MM.1S (cell line): ENCODE data around the gene STAT3.

Source experiments
- EZH2 ChIP-seq: fragments of 300-600 bp; sonication (generic); optimal IDR thresholded peaks from 2 replicates; pipeline ENCODE3; 2017; ENCODE audit warnings: low read depth, mild to moderate bottlenecking, antibody characterized with exemption, low read length, mixed read lengths
- TF ChIP-seq, protein P1 (sequence below): fragments of 300-600 bp; sonication (generic); IDR thresholded peaks from 2 replicates; pipeline ENCODE4 v1.5.1; 2016; ENCODE audit warnings: antibody characterized with exemption, low read length, mixed read lengths

DNA sequence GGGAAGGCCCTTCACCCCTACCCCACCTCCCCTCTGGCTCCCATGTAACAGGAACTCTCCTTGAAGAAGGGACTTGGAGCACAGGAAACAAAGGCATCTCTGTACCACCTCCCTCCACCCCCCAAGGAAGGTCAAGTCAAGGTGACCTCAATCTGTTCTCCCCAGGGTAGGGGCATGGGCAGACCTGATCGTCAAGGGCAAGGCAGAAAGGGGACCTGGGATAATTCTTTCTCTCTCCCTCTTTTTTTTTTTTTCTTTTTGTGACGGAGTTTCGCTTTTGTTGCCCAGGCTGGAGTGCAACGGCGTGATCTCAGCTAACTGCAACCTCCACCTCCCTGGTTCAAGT is 104.2 kb downstream of the STAT3 start:
- no peak for TF ChIP-seq EZH2
- TF ChIP-seq, protein P1, sequence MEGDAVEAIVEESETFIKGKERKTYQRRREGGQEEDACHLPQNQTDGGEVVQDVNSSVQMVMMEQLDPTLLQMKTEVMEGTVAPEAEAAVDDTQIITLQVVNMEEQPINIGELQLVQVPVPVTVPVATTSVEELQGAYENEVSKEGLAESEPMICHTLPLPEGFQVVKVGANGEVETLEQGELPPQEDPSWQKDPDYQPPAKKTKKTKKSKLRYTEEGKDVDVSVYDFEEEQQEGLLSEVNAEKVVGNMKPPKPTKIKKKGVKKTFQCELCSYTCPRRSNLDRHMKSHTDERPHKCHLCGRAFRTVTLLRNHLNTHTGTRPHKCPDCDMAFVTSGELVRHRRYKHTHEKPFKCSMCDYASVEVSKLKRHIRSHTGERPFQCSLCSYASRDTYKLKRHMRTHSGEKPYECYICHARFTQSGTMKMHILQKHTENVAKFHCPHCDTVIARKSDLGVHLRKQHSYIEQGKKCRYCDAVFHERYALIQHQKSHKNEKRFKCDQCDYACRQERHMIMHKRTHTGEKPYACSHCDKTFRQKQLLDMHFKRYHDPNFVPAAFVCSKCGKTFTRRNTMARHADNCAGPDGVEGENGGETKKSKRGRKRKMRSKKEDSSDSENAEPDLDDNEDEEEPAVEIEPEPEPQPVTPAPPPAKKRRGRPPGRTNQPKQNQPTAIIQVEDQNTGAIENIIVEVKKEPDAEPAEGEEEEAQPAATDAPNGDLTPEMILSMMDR, result no peak
